ENCODE results near the gene CLDN14. TPM values are rescaled to one million over a fixed set of nuclear protein-coding genes. Genes with fewer than 3 reads are reported as not detected.

CLDN14 gene
- total and polyA plus RNA-seq, 2 donors (not counting 1 experiment from before 2014, with no cell fraction given): 0.39 TPM; not detected in 1

DNA sequence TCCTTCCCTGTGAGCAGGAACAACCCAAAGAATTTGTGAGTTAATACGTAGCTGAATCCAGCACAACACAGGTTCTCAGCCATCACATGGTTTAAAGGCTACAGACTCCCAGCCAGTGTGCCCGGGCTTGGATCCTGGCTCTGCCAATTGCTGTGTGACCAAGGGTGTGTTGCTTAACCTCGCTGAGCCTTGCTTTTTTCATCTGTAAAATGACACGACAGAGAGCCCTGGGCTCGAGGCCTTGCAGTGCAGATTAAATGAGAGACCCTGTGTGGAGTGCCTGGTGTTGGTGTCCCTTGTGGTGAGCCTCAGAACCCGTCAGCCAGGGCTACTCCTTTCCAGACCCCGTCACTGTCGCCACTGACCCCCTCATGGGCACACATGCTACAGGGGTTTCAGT is 55.3 kb downstream of the CLDN14 start:
- DNase-seq (no peak), ATAC-seq (ENCODE audit: low read depth) (no peak)
- Histone ChIP-seq H3K9ac (ENCODE audit: low read length) (no peak overlapping the region), H4K20me1 (ENCODE audit: control insufficient read depth, insufficient read depth, low read length, poor library complexity, severe bottlenecking) (no peaks in the 10 kb centered on the region), H3K4me3 (ENCODE audit: control extremely low read depth in 1 of 5, extremely low read depth in 1 of 5, insufficient read depth in 1 of 5, low read depth in 2 of 5, low read length in 4 of 5) (no peak overlapping the region), H3K36me3 (replicated peaks in 1 of 2; ENCODE audit: control extremely low read depth in 1 of 2, control insufficient read depth in 1 of 2, extremely low read depth in 1 of 2, insufficient read depth in 2 of 2, low read length in 1 of 2) (no peaks in the 10 kb centered on the region), H3K27ac (ENCODE audit: low read length in 2 of 2) (no peak overlapping the region), H3K9me3 (ENCODE audit: control extremely low read depth in 1 of 3, control insufficient read depth in 2 of 3, insufficient read depth in 1 of 3, low read length in 2 of 3) (no peaks in the 10 kb centered on the region), H3K4me2 (replicated peaks; ENCODE audit: low read depth, low read length, poor library complexity, severe bottlenecking) (no peak overlapping the region), H3K27me3 (replicated peaks in 1 of 4; ENCODE audit: control extremely low read depth in 1 of 4, control insufficient read depth in 3 of 4, insufficient read depth in 4 of 4, low read length in 3 of 4) (peaks cover 0 to 4% (median 0%) of the 10 kb centered on the region in 4 experiments), H2AFZ (ENCODE audit: insufficient read depth, low read depth, low read length, poor library complexity, severe bottlenecking) (no peak overlapping the region), H3K79me2 (ENCODE audit: control insufficient read depth, insufficient read depth, low read length) (no peaks in the 10 kb centered on the region), H3K4me1 (ENCODE audit: control insufficient read depth in 2 of 2, insufficient read depth in 2 of 2, low read length in 2 of 2) (peaks cover under 1 to 1% of the 10 kb centered on the region in 2 donors)
- no peak for TF ChIP-seq EZH2 (IDR thresholded peaks at IDR 0.05; ENCODE audit: borderline replicate concordance, insufficient read depth, low read depth, low read length, poor library complexity, severe bottlenecking)
- intact Hi-C loops (cut with micrococcal nuclease): no loop called here
- WGBS (ENCODE audit: insufficient coverage): 94% methylated on average over 5 of the region's 8 CpGs
- ChIA-PET POLR2A (no interaction called here), CTCF (interaction anchor here (0.7 to 1.1 kb wide), 2 partner anchors 25 to 205 kb away, joined by 3 read pairs; no protein-coding TSS in a partner anchor)
- H3K4me1 Mint-ChIP-seq: peaks cover 7% of the 10 kb centered on the region
- no peak overlapping the region for H3K27ac Mint-ChIP-seq
- peaks cover 5% of the 10 kb centered on the region for H3K27me3 Mint-ChIP-seq
- H3K9me3 Mint-ChIP-seq (ENCODE audit: insufficient read depth): no peaks in the 10 kb centered on the region
- H3K4me3 Mint-ChIP-seq: no peak overlapping the region

DNA sequence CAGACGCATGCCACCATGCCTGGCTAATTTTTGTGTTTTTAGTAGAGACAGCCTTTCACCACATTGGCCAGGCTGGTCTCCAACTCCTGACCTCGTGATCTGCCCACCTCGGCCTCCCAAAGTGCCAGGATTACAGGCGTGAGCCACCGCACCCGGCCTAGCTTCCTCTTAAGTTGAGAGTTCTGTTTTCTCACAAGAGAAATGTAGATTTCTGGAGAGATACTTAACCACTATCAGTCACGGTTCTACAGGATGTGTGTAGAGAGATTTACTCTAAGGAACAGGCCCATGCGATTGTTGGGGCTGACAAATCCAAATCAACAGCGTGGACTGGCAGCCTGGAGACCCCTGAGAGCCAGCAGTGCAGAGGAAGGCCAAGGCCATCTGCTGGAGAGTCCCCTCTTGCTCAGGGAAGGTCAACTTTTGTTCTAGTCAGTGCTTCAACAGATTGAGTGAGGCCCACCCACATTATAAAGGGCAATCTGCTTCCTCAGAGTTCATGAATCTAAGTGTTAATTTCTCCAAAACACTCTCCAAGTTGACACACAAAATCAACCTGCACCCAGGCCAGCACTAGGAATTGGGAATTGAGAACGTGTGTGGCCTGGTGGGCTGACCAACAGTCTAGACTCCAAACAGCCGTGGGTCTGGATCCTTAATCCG is 56.0 kb downstream of the CLDN14 start:
- H3K4me1 ChIP-seq (ENCODE audit: control insufficient read depth in 2 of 2, insufficient read depth in 2 of 2, low read length in 2 of 2): no peaks in the 10 kb centered on the region
- H3K36me3 ChIP-seq (replicated peaks in 1 of 2; ENCODE audit: control extremely low read depth in 1 of 2, control insufficient read depth in 1 of 2, extremely low read depth in 1 of 2, insufficient read depth in 2 of 2, low read length in 1 of 2): no peaks in the 10 kb centered on the region
- intact Hi-C loops (cut with micrococcal nuclease): no loop called here
- H3K9me3 ChIP-seq (ENCODE audit: control extremely low read depth in 1 of 3, control insufficient read depth in 2 of 3, insufficient read depth in 1 of 3, low read length in 2 of 3): no peaks in the 10 kb centered on the region
- H3K4me2 ChIP-seq (replicated peaks; ENCODE audit: low read depth, low read length, poor library complexity, severe bottlenecking): no peak overlapping the region
- Mint-ChIP-seq H3K27ac (no peak overlapping the region), H3K4me1 (peaks cover 5% of the 10 kb centered on the region), H3K9me3 (ENCODE audit: insufficient read depth) (no peaks in the 10 kb centered on the region), H3K27me3 (peaks cover 4% of the 10 kb centered on the region), H3K4me3 (no peak overlapping the region)
- 75% methylated on average over 8 of the region's 12 CpGs for WGBS (ENCODE audit: insufficient coverage)
- no peaks in the 10 kb centered on the region for H4K20me1 ChIP-seq (ENCODE audit: control insufficient read depth, insufficient read depth, low read length, poor library complexity, severe bottlenecking)
- ATAC-seq (ENCODE audit: low read depth) (no peak), DNase-seq (no peak)
- H3K27me3 ChIP-seq (replicated peaks in 1 of 4; ENCODE audit: control extremely low read depth in 1 of 4, control insufficient read depth in 3 of 4, insufficient read depth in 4 of 4, low read length in 3 of 4): no peaks in the 10 kb centered on the region
- no peak overlapping the region for H3K9ac ChIP-seq (ENCODE audit: low read length)
- H2AFZ ChIP-seq (ENCODE audit: insufficient read depth, low read depth, low read length, poor library complexity, severe bottlenecking): no peak overlapping the region
- H3K27ac ChIP-seq (ENCODE audit: low read length in 2 of 2): no peak overlapping the region
- ChIA-PET POLR2A (no interaction called here), CTCF (interaction anchor here (1.1 to 1.9 kb wide), 2 partner anchors 9 to 25 kb away, joined by 3 to 7 read pairs; no protein-coding TSS in a partner anchor)
- no peak overlapping the region for H3K4me3 ChIP-seq (ENCODE audit: control extremely low read depth in 1 of 5, extremely low read depth in 1 of 5, insufficient read depth in 1 of 5, low read depth in 2 of 5, low read length in 4 of 5)
- H3K79me2 ChIP-seq (ENCODE audit: control insufficient read depth, insufficient read depth, low read length): no peaks in the 10 kb centered on the region
- TF ChIP-seq, protein P1, sequence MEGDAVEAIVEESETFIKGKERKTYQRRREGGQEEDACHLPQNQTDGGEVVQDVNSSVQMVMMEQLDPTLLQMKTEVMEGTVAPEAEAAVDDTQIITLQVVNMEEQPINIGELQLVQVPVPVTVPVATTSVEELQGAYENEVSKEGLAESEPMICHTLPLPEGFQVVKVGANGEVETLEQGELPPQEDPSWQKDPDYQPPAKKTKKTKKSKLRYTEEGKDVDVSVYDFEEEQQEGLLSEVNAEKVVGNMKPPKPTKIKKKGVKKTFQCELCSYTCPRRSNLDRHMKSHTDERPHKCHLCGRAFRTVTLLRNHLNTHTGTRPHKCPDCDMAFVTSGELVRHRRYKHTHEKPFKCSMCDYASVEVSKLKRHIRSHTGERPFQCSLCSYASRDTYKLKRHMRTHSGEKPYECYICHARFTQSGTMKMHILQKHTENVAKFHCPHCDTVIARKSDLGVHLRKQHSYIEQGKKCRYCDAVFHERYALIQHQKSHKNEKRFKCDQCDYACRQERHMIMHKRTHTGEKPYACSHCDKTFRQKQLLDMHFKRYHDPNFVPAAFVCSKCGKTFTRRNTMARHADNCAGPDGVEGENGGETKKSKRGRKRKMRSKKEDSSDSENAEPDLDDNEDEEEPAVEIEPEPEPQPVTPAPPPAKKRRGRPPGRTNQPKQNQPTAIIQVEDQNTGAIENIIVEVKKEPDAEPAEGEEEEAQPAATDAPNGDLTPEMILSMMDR (IDR thresholded peaks at IDR 0.05): no peak
- TF ChIP-seq EZH2 (IDR thresholded peaks at IDR 0.05; ENCODE audit: borderline replicate concordance, insufficient read depth, low read depth, low read length, poor library complexity, severe bottlenecking): no peak
